IMR-90 (cell line): Measurements from ENCODE around the gene VAT1. TPM values are rescaled to one million over a fixed set of nuclear protein-coding genes. Genes with fewer than 3 reads are reported as not detected.

Source experiments
- ATAC-seq: fragments of 200-7000 bp; cut with Tn5 transposase; 2 replicates; pipeline ENCODE4 v1.9.1; 2020; ENCODE audit warnings: low read depth, mild to moderate bottlenecking, moderate library complexity
- BruUV-seq: library from RNA; stranded (reverse); fragments of 400-500 nt; replicated peaks from 2 replicates; lab custom pipeline; 2021; lab: Mats Ljungman, UMichigan
- CTCF ChIA-PET: fragments of 300-600 bp; formaldehyde crosslinking; extraction: SDS; loops from one replicate; lab custom pipeline; 2021; ENCODE audit warnings: antibody characterized with exemption; lab: Yijun Ruan, JAX
- POLR2A ChIA-PET: fragments of 300-600 bp; sonication (Branson Sonifier 250); formaldehyde crosslinking; loops from one replicate; lab custom pipeline; 2022; ENCODE audit warnings: antibody characterized with exemption; ENCODE audit not compliant: unreplicated experiment; lab: Charles Lee
- DNase-seq: peaks from one replicate; pipeline ENCODE4 v3.0.0; 2013
- H2AFZ ChIP-seq: replicated peaks from 2 replicates; pipeline ENCODE3; 2013; ENCODE audit warnings: low read length, mild to moderate bottlenecking; ENCODE audit not compliant: poor library complexity
- H2AK5ac ChIP-seq: 2 replicates; pipeline ENCODE4 v1.6.1; 2013; ENCODE audit warnings: low read depth, low read length, inconsistent platforms
- H2AK9ac ChIP-seq: replicated peaks from 2 replicates; pipeline ENCODE3; 2013; ENCODE audit warnings: mild to moderate bottlenecking, low read depth, low read length, moderate library complexity; ENCODE audit not compliant: poor library complexity
- H2BK120ac ChIP-seq: 2 replicates; pipeline ENCODE4 v1.6.1; 2013; ENCODE audit warnings: low read depth, low read length, inconsistent platforms
- H2BK15ac ChIP-seq: 3 replicates; pipeline ENCODE4 v1.6.1; 2013; ENCODE audit warnings: low read depth, low read length, inconsistent platforms
- H2BK20ac ChIP-seq: 2 replicates; pipeline ENCODE4 v1.6.1; 2013; ENCODE audit warnings: low read depth, mild to moderate bottlenecking, inconsistent platforms, low read length, moderate library complexity
- H2BK5ac ChIP-seq: 2 replicates; pipeline ENCODE4 v1.6.1; 2013; ENCODE audit warnings: mild to moderate bottlenecking, low read depth, low read length, inconsistent platforms; ENCODE audit not compliant: poor library complexity, severe bottlenecking
- H3K14ac ChIP-seq: replicated peaks from 2 replicates; pipeline ENCODE4 v1.6.1; 2013; ENCODE audit warnings: low read depth, low read length, inconsistent platforms
- H3K18ac ChIP-seq: 2 replicates; pipeline ENCODE4 v1.6.1; 2013; ENCODE audit warnings: low read depth, low read length, control low read depth
- H3K23ac ChIP-seq: 2 replicates; pipeline ENCODE4 v1.6.1; 2013; ENCODE audit warnings: low read depth, low read length, inconsistent platforms
- H3K27ac ChIP-seq: 2 replicates; pipeline ENCODE4 v1.5.1; 2013; ENCODE audit warnings: mild to moderate bottlenecking, control low read depth, low read length; ENCODE audit not compliant: insufficient read depth
- H3K27me3 ChIP-seq: 2 replicates; pipeline ENCODE4 v1.6.1; 2013; ENCODE audit warnings: low read length; ENCODE audit not compliant: control insufficient read depth, insufficient read depth
- H3K36me3 ChIP-seq: 2 replicates; pipeline ENCODE4 v1.6.1; 2013; ENCODE audit warnings: low read length, mixed read lengths; ENCODE audit not compliant: control insufficient read depth, insufficient read depth
- H3K4ac ChIP-seq: 2 replicates; pipeline ENCODE4 v1.6.1; 2013; ENCODE audit warnings: low read depth, low read length, inconsistent platforms
- H3K4me1 ChIP-seq: 2 replicates; pipeline ENCODE4 v1.6.1; 2013; ENCODE audit warnings: low read length, mixed read lengths; ENCODE audit not compliant: control insufficient read depth, insufficient read depth
- H3K4me2 ChIP-seq: 2 replicates; pipeline ENCODE4 v1.6.1; 2013; ENCODE audit warnings: low read depth, mild to moderate bottlenecking, control low read depth, low read length, moderate library complexity
- H3K4me3 ChIP-seq: 2 replicates; pipeline ENCODE4 v1.5.1; 2013; ENCODE audit warnings: low read depth, mild to moderate bottlenecking, control low read depth, low read length, moderate library complexity; ENCODE audit not compliant: insufficient read depth
- H3K56ac ChIP-seq: 2 replicates; pipeline ENCODE4 v1.6.1; 2013; ENCODE audit warnings: low read length, inconsistent platforms; ENCODE audit not compliant: insufficient read depth; ENCODE audit errors: extremely low read depth
- H3K79me1 ChIP-seq, 2 experiments: 2 replicates each; pipeline ENCODE4 v1.6.1; 2013; ENCODE audit warnings: low read length in 2 of 2, inconsistent platforms in 1 of 2, low read depth in 1 of 2
- H3K9ac ChIP-seq: 2 replicates; pipeline ENCODE4 v1.6.1; 2013; ENCODE audit warnings: low read depth, low read length, control low read depth
- H3K9me1 ChIP-seq: 2 replicates; pipeline ENCODE4 v1.6.1; 2013; ENCODE audit warnings: low read length, inconsistent platforms; ENCODE audit not compliant: insufficient read depth
- H3K9me3 ChIP-seq: 2 replicates; pipeline ENCODE4 v1.6.1; 2013; ENCODE audit warnings: low read length; ENCODE audit not compliant: control insufficient read depth, insufficient read depth
- H4K20me1 ChIP-seq: 2 replicates; pipeline ENCODE4 v1.6.1; 2013; ENCODE audit warnings: low read length, inconsistent platforms; ENCODE audit not compliant: insufficient read depth
- H4K5ac ChIP-seq: 2 replicates; pipeline ENCODE4 v1.6.1; 2013; ENCODE audit warnings: mild to moderate bottlenecking, low read depth, low read length, control low read depth
- H4K8ac ChIP-seq, 2 experiments: 2 replicates each; pipeline ENCODE4 v1.6.1; 2013; ENCODE audit warnings: low read depth in 2 of 2, low read length in 2 of 2, control low read depth in 1 of 2, inconsistent platforms in 1 of 2
- H4K91ac ChIP-seq: 2 replicates; pipeline ENCODE4 v1.6.1; 2013; ENCODE audit warnings: low read depth, low read length, inconsistent platforms; ENCODE audit not compliant: insufficient read depth
- BHLHE40 ChIP-seq: fragments of 150-350 bp; IDR thresholded peaks from 2 replicates; pipeline ENCODE4 v1.6.1; 2016; ENCODE audit warnings: mild to moderate bottlenecking, low read depth, low read length
- CHD1 ChIP-seq: IDR thresholded peaks from 2 replicates; pipeline ENCODE4 v1.6.1; 2012; ENCODE audit warnings: low read depth, low read length, improper control_type of control experiment
- CTCF ChIP-seq: conservative IDR thresholded peaks from 2 replicates; pipeline ENCODE4 v1.5.1; 2012; ENCODE audit warnings: mild to moderate bottlenecking, low read depth, low read length, improper control_type of control experiment
- ELK1 ChIP-seq: fragments of 150-350 bp; IDR thresholded peaks from 2 replicates; pipeline ENCODE4 v1.6.1; 2016; ENCODE audit warnings: low read depth, mild to moderate bottlenecking, low read length, moderate library complexity, borderline replicate concordance
- MAFK ChIP-seq: IDR thresholded peaks from 2 replicates; pipeline ENCODE4 v1.6.1; 2012; ENCODE audit warnings: low read depth, low read length, improper control_type of control experiment
- MAZ ChIP-seq: IDR thresholded peaks from 2 replicates; pipeline ENCODE4 v1.6.1; 2012; ENCODE audit warnings: low read depth, mild to moderate bottlenecking, low read length, improper control_type of control experiment, moderate library complexity, borderline replicate concordance
- MXI1 ChIP-seq: IDR thresholded peaks from 2 replicates; pipeline ENCODE4 v1.6.1; 2012; ENCODE audit warnings: low read depth, mild to moderate bottlenecking, low read length, moderate library complexity, borderline replicate concordance
- NFE2L2 ChIP-seq: fragments of 150-350 bp; IDR thresholded peaks from 2 replicates; pipeline ENCODE4 v1.6.1; 2016; ENCODE audit warnings: low read depth, mild to moderate bottlenecking, low read length
- POLR2A ChIP-seq: IDR thresholded peaks from 2 replicates; pipeline ENCODE4 v1.6.1; 2012; ENCODE audit warnings: mild to moderate bottlenecking, low read depth, low read length
- RAD21 ChIP-seq: IDR thresholded peaks from 2 replicates; pipeline ENCODE4 v1.6.1; 2012; ENCODE audit warnings: low read length, improper control_type of control experiment
- RCOR1 ChIP-seq: IDR thresholded peaks from 2 replicates; pipeline ENCODE4 v1.6.1; 2012; ENCODE audit warnings: mild to moderate bottlenecking, low read length, improper control_type of control experiment; ENCODE audit not compliant: insufficient replicate concordance
- RFX5 ChIP-seq: IDR thresholded peaks from 2 replicates; pipeline ENCODE4 v1.8.0; 2012; ENCODE audit warnings: low read depth, mild to moderate bottlenecking, low read length, moderate library complexity
- SMC3 ChIP-seq: fragments of 150-350 bp; IDR thresholded peaks from 2 replicates; pipeline ENCODE4 v1.6.1; 2016; ENCODE audit warnings: low read depth, mild to moderate bottlenecking, antibody characterized with exemption, low read length, moderate library complexity
- WGBS, 2 experiments: methylation state at CpG; one replicate each; pipeline versions ENCODE4 v1.1.5 to v1.1.7; 2013; ENCODE audit warnings: missing lambda C conversion rate in 2 of 2; ENCODE audit not compliant: insufficient read length in 1 of 2; ENCODE audit errors: extremely low coverage in 2 of 2; 5-methylcytosine and 5-hydroxymethylcytosine counted together
- dilution Hi-C: fragments of 300-500 bp; cut with HindIII; formaldehyde crosslinking; loops from one replicate; pipeline ENCODE4 v1.14.3; 2018; ENCODE audit warnings: low sequenced_read_pairs; ENCODE audit not compliant: unreplicated experiment
- in situ Hi-C: fragments of 300-500 bp; cut with MboI; formaldehyde crosslinking; loops from 3 replicates; pipeline ENCODE4 v1.14.3; 2019; ENCODE audit warnings: low sequenced_read_pairs, inconsistent platforms, mixed read lengths
- intact Hi-C: fragments of 100-400 bp; cut with micrococcal nuclease; formaldehyde crosslinking; loops from 2 replicates; pipeline ENCODE4 v1.10.0; 2022
- polyA plus RNA-seq, 3 experiments: library from polyadenylated mRNA; depleted of rRNA; stranded (reverse); fragments of >200 nt; gene quantifications; 2 replicates each; pipeline ENCODE4 v1.2.3, GENCODE V29; 2012; ENCODE audit warnings: low replicate concordance in 1 of 3
- total RNA-seq: library from RNA; depleted of rRNA; stranded (reverse); fragments of >200 nt; gene quantifications from 2 replicates; pipeline ENCODE4 v1.2.3, GENCODE V29; 2012

VAT1 gene
- total and polyA plus RNA-seq, 2 of the 4 experiments (the other 2 are of a cell fraction), result 97.3 to 101 TPM

DNA sequence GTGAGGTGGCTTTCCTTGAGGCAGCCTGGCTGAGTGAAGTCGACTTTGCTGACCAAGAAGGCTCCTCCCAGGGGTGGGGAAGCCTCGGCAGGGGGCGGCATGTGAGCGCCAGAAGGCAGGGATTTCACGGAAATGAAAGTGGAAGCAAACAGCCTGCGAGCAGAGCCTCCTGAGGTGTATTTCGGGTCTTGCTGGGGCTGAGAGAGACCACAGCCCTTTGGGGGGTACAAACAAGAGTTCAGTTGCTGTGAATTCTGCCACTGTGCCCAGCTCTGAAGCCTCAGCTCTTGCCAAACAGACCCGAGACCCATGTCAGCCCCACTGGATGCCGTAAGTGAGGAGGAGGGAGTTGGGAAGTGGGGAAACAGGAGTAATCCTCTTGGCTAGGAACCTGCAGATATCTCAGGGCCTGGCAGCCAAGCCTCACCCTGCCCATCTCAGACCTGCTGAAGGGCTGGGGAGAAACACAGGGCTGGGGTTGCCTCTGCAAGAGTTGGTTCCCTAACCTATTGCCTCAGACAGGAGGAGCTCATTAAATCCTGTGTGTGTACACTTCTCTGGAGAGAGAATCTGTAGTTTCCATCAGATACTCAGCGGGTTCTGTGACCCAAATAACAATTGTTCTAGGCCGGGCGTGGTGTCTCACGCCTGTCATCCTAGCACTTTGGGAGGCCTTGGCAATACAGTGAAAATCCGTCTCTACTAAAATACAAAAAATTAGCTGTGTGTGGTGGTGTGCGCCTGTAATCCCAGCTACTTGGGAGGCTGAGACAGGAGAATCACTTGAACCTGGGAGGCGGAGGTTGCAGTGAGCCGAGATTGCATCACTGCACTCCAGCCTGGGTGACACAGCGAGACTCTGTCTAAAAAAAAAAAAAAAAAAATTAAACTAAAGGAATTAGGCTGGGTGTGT is 15.3 kb downstream of the VAT1 start, which contains the start of gene IFI35:
TSS of gene IFI35 (plus strand) at position 146 of the 913 bp plus-strand sequence. CDS start at position 310, 164 bp downstream.
- peak within 1 kb of the TSS; percentile 92 for H2BK5ac ChIP-seq
- H3K9me3 ChIP-seq, result no peaks in the 10 kb centered on the region
- peak within 1 kb of the TSS; percentile 86 for H3K4me3 ChIP-seq
- peak within 1 kb of the TSS; percentile 85; the same call in 1 of the 2 replicates for H3K23ac ChIP-seq
- H2BK120ac ChIP-seq, result peak within 1 kb of the TSS; percentile 77
- H2AFZ ChIP-seq, result peak within 1 kb of the TSS; percentile 94
- in situ Hi-C loops, result no loop called here
- H3K18ac ChIP-seq, result peak within 1 kb of the TSS; percentile 75
- peak within 1 kb of the TSS; percentile 92 for H3K27ac ChIP-seq
- H3K9ac ChIP-seq, result peak within 1 kb of the TSS; percentile 86
- H3K4me1 ChIP-seq, result 0 out of 2 replicates have a peak, but pooled peaks cover 2% of the 10 kb centered on the region
- peak within 1 kb of the TSS; percentile 98 for H3K14ac ChIP-seq
- H3K4me2 ChIP-seq, result peak within 1 kb of the TSS; percentile 95
- peak within 1 kb of the TSS; percentile 43; the same call in 1 of the 2 replicates for H2BK20ac ChIP-seq
- peak within 1 kb of the TSS; percentile 95 for H3K4ac ChIP-seq
- peaks cover 9% of the 10 kb centered on the region for H4K20me1 ChIP-seq
- H2AK9ac ChIP-seq, result peak within 1 kb of the TSS; percentile 38
- peak within 1 kb of the TSS; percentile 72 for H3K56ac ChIP-seq
- ATAC-seq (peak; percentile 90), DNase-seq (peak; percentile 82)
- peak within 1 kb of the TSS; percentile 83 for H4K91ac ChIP-seq
- 33% methylated on average over 3 of the region's 18 CpGs; no CpG with 5 or more reads in 1 of the 2 experiments for WGBS, 2 experiments
- peak within 1 kb of the TSS; percentile 87 for H2AK5ac ChIP-seq
- H3K79me1 ChIP-seq, result peaks cover 0 to 36% of the 10 kb centered on the region in 2 experiments; a peak in 3 of 4 replicates
- H3K27me3 ChIP-seq, result no peaks in the 10 kb centered on the region
- H4K5ac ChIP-seq, result peak within 1 kb of the TSS; percentile 85
- POLR2A ChIA-PET, result interaction anchor here (0.8 to 1.2 kb wide), 2 partner anchors 9 to 162 kb away, joined by 3 to 5 read pairs; no protein-coding TSS in a partner anchor
- CTCF ChIA-PET, result no interaction called here
- dilution Hi-C loops, result no loop called here
- BruUV-seq, result no TSS peak
- H3K36me3 ChIP-seq, result peaks cover 21% of the 10 kb centered on the region
- H2BK15ac ChIP-seq, result peak within 1 kb of the TSS; percentile 6; the same call in 1 of the 3 replicates
- peak within 1 kb of the TSS; percentile 24 to 91; a peak in 3 of 4 replicates for H4K8ac ChIP-seq
- intact Hi-C loops, result loop anchor here (2.0 kb wide), 1 partner anchor 16 kb away; the partner anchor contains the start of gene VAT1
- peaks cover 3% of the 10 kb centered on the region; the same call in 1 of the 2 replicates for H3K9me1 ChIP-seq
- no peak for TF ChIP-seq SMC3
- TF ChIP-seq POLR2A, result peak; percentile 41; the same call in 1 of the 2 replicates
- no peak for TF ChIP-seq RFX5
- peak; percentile 59; the same call in 1 of the 2 replicates for TF ChIP-seq MAZ
- TF ChIP-seq MXI1, result peak; percentile 50; the same call in 1 of the 2 replicates
- TF ChIP-seq CTCF, result peak; percentile 49
- TF ChIP-seq CHD1, result no peak
- peak; percentile 55 for TF ChIP-seq RAD21
- no peak for TF ChIP-seq ELK1
- no peak for TF ChIP-seq MAFK
- no peak for TF ChIP-seq RCOR1
- TF ChIP-seq BHLHE40, result peak; percentile 71; the same call in 1 of the 2 replicates
- TF ChIP-seq NFE2L2, result no peak
